Ovary (tissue), 10 donors: ENCODE data around the gene TP53INP2. TPM values are rescaled to one million over a fixed set of nuclear protein-coding genes. Genes with fewer than 3 reads are reported as not detected.
A peak's percentile ranks its signal among the peaks of the same experiment; 100 is the strongest.
"Not testable (repeated sequence)": the region's sequence is repeated elsewhere in the genome, so short reads cannot be mapped to it uniquely, and the experiment has no call there.

ENCODE experiments used
- DNase-seq, 5 donors: peaks; one replicate each; pipeline ENCODE4 v3.0.0-alpha.2; 2019 to 2020
- H3K27ac ChIP-seq, 2 donors: fragments of 200-600 bp; one replicate each; pipeline versions ENCODE4 v1.5.1 to v1.8.0; 2019 to 2022
- H3K27me3 ChIP-seq: fragments of 200-600 bp; one replicate; pipeline ENCODE4 v1.8.0; 2022
- H3K36me3 ChIP-seq: fragments of 200-600 bp; sonication (generic); one replicate; pipeline ENCODE4 v1.5.1; 2019
- H3K4me1 ChIP-seq: one replicate; pipeline ENCODE4 v1.8.1; 2013; ENCODE audit warnings: mild to moderate bottlenecking, moderate library complexity; ENCODE audit not compliant: insufficient read depth
- H3K4me3 ChIP-seq: fragments of 200-600 bp; sonication (generic); one replicate; pipeline ENCODE4 v1.5.1; 2017
- H3K9me3 ChIP-seq, 2 donors: fragments of 200-600 bp in 1 of 2; sonication (generic) in 1 of 2; one replicate each; pipeline versions ENCODE4 v1.5.1 to v1.8.1; 2013 to 2019; ENCODE audit warnings: mild to moderate bottlenecking in 1 of 2, moderate library complexity in 1 of 2
- EP300 ChIP-seq: sonication (generic); formaldehyde crosslinking; IDR thresholded peaks from one replicate; pipeline ENCODE4 v1.6.1; 2017; ENCODE audit warnings: antibody characterized with exemption
- POLR2A ChIP-seq: fragments of 450-650 bp; IDR thresholded peaks from one replicate; pipeline ENCODE4 v1.6.1; 2017; ENCODE audit warnings: antibody characterized with exemption, mild to moderate bottlenecking, moderate library complexity
- WGBS, 3 donors: extraction: QIAGEN DNeasy Blood & Tissue Kit in 1 of 3; methylation state at CpG; one replicate each; pipeline versions ENCODE4 v1.1.5 to v1.1.7; 2013 to 2017; 5-methylcytosine and 5-hydroxymethylcytosine counted together
- intact Hi-C, 4 donors: fragments of 100-400 bp; cut with DNase I; formaldehyde crosslinking; loops; one replicate each; pipeline versions ENCODE4 v1.11.0 to v1.15.1; 2022 to 2023
- long read RNA-seq, 3 donors: library from polyadenylated mRNA in 2 of 3; unstranded in 2 of 3; transcript quantifications; one replicate each; pipeline ENCODE4 v2.0.0 and lab custom pipeline, GENCODE V29; 2021 to 2026
- polyA plus RNA-seq, 2 donors: library from polyadenylated mRNA; stranded (reverse); fragments of 200-250 nt in 1 of 2; fragments of 350-450 nt in 1 of 2; fragmentation: Illumina TruSeq in 1 of 2; extraction: RNeasy Lipid Tissue Mini Kit (QIAGEN cat#74804) in 1 of 2; gene quantifications; one replicate each; pipeline ENCODE4 v1.2.3, GENCODE V29; 2013 to 2014
- total RNA-seq, 7 donors: library from RNA; depleted of rRNA in 2 of 7; stranded (reverse); fragments of >200 nt in 2 of 7; fragmentation: NEBNext Ultra II Directional in 3 of 7; extraction: Animal tissue kit (Norgen Biotek cat#: 25700) in 3 of 7; gene quantifications; one replicate each; pipeline versions ENCODE4 v1.1.0 to v1.2.4, GENCODE V29; 2016 to 2023
- TF ChIP-seq, protein P1 (sequence below), 3 donors: fragments of 450-650 bp in 2 of 3; fragments of 200-600 bp in 1 of 3; IDR thresholded peaks; one replicate each; pipeline versions ENCODE4 v1.5.1 to v1.8.0; 2016 to 2022; ENCODE audit warnings: antibody characterized with exemption in 3 of 3, mild to moderate bottlenecking in 1 of 3
- donor health status: DM: no; HTN: no; CAD: no; lungs with moderate emphysema.
- donor health status: DM: no; HTN: no; CAD: no.
- donor health status: Bipolar disorder and iron deficiency.
- donor health status: DM: yes; HTN: yes; CAD: no.
- donor health status: DM: no; HTN: no; CAD: no.
- donor health status: DM: yes; HTN: yes; CAD: no.

The TP53INP2 gene, protein sequence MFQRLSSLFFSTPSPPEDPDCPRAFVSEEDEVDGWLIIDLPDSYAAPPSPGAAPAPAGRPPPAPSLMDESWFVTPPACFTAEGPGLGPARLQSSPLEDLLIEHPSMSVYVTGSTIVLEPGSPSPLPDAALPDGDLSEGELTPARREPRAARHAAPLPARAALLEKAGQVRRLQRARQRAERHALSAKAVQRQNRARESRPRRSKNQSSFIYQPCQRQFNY
- 10 to 100 TPM in 4 of 7 donors, 1 to 10 TPM in 3; 4.9 to 16.0 (median 13.3) TPM for total RNA-seq
- polyA plus RNA-seq, result 10 to 100 TPM in 1 of 2 donors, 1 to 10 TPM in 1; 6.9 to 50.3 TPM
- long read RNA-seq, donor 1, partial matches to known transcripts, result 0 of 8 reads
- long read RNA-seq, donor 1, other reads (novel, unspliced or antisense), result 8 of 8 reads
- long read RNA-seq, donor 2, result 0 reads
- long read RNA-seq, donor 3, partial matches to known transcripts, result 4 of 24 reads
- long read RNA-seq, donor 3, other reads (novel, unspliced or antisense), result 20 of 24 reads

DNA sequence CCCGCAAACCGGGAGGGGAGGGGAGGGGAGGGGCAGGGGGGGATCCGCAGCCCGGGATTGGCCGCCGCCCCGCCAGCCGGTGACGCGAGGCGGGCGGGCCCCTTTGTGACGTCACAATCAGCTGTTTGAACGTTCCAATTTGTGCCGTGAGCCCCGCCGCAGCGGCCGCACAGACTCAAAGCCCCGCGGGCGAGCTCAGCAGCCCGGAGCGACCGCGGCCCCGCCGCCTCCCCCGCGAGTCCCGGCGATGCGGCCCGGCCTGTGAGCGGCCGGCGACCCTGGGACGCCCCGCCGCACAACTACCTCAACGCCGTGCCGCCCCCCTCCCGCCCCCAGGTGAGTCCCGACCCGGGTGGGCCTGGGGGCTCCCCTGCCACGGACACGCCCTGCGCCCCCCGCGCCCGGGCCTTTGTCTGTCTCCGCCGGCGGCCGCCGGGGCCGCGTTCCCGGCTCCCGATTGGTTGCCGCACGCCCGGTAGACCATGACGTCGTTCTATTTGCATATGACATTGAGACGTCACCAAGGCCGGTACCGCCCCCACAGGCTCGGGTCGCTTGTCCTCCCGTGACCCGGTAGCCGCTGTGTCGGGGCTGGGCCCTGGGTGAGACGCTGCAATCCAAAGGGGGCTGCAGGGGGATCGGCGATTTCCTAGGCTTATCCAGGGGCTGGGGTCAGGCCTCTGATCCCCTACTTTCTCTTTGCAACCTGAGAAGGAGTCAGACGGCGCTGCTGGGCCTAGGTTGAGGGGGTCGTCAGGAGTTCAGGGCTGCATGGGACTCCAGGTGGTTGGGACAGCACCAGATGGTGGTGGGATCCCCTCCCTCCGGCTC is at the start of gene TP53INP2:
TP53INP2 (plus strand) TSS at position 168 of the 831 bp plus-strand sequence. CDS start 4,396 bp downstream, outside the sequence.
- WGBS, 3 donors, result 0 to 1% (median 1%) methylated on average over 21 to 82 of the region's 82 CpGs
- peak; percentile 90 to 95 (median 93) for DNase-seq
- Histone ChIP-seq H3K4me3 (peak within 1 kb of the TSS; percentile 68), H3K36me3 (no peaks in the 10 kb centered on the region), H3K9me3 (no peaks in the 10 kb centered on the region), H3K27me3 (no peaks in the 10 kb centered on the region), H3K27ac (peak within 1 kb of the TSS; percentile 98 to 100), H3K4me1 (peaks cover 3% of the 10 kb centered on the region)
- intact Hi-C loops, result loop anchor here in 3 of 4 donors (2.0 to 10.0 kb wide), 4 partner anchors 146 to 392 kb away; partner anchors contain the start of gene MAP1LC3A (in 1 of the 3)
- peak; percentile 87 for TF ChIP-seq POLR2A
- no peak for TF ChIP-seq EP300
- TF ChIP-seq, protein P1, sequence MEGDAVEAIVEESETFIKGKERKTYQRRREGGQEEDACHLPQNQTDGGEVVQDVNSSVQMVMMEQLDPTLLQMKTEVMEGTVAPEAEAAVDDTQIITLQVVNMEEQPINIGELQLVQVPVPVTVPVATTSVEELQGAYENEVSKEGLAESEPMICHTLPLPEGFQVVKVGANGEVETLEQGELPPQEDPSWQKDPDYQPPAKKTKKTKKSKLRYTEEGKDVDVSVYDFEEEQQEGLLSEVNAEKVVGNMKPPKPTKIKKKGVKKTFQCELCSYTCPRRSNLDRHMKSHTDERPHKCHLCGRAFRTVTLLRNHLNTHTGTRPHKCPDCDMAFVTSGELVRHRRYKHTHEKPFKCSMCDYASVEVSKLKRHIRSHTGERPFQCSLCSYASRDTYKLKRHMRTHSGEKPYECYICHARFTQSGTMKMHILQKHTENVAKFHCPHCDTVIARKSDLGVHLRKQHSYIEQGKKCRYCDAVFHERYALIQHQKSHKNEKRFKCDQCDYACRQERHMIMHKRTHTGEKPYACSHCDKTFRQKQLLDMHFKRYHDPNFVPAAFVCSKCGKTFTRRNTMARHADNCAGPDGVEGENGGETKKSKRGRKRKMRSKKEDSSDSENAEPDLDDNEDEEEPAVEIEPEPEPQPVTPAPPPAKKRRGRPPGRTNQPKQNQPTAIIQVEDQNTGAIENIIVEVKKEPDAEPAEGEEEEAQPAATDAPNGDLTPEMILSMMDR (IDR thresholded peaks at IDR 0.05), result peak in 2 of 3 donors; percentile 4 to 30

DNA sequence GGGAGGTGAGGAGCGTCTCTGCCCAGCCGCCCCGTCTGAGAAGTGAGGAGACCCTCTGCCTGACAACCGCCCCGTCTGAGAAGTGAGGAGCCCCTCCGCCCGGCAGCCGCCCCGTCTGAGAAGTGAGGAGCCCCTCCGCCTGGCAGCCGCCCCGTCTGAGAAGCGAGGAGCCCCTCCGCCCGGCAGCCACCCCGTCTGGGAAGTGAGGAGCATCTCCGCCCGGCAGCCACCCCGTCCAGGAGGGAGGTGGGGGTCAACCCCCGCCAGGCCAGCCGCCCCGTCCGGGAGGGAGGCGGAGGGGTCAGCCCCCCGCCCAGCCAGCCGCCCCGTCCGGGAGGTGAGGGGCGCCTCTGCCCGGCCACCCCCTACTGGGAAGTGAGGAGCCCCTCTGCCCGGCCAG is 45.5 kb upstream of the TP53INP2 start:
- DNase-seq, H3K4me1 ChIP-seq, H3K27ac ChIP-seq, H3K4me3 ChIP-seq, H3K36me3 ChIP-seq, intact Hi-C loops, H3K9me3 ChIP-seq, H3K27me3 ChIP-seq: not testable (repeated sequence)
- WGBS, 3 donors, result 95 to 100% (median 96%) methylated on average over 3 to 31 of the region's 31 CpGs

DNA sequence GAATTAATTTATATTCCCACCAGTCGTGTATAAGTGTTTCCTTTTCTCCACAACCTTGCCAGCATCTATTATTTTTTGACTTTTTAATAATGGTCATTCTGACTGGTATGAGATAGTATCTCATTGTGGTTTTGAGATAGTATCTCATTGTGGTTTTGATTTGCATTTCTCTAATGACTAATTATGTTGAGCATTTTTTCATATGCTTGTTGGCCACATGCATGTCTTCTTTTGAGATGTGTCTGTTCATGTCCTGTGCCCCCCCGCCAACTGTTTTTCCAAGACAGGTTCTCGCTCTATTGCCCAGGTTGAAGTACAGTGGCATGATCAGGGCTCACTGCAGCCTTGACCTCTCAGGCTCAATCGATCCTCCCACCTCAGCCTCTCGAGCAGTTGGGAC is 42.3 kb upstream of the TP53INP2 start:
- intact Hi-C loops, H3K4me1 ChIP-seq, H3K36me3 ChIP-seq, DNase-seq, H3K4me3 ChIP-seq, H3K9me3 ChIP-seq, H3K27me3 ChIP-seq, H3K27ac ChIP-seq: not testable (repeated sequence)
- 87 to 91% (median 90%) methylated on average over 5 of the region's 5 CpGs for whole genome bisulfite sequencing, 3 donors

DNA sequence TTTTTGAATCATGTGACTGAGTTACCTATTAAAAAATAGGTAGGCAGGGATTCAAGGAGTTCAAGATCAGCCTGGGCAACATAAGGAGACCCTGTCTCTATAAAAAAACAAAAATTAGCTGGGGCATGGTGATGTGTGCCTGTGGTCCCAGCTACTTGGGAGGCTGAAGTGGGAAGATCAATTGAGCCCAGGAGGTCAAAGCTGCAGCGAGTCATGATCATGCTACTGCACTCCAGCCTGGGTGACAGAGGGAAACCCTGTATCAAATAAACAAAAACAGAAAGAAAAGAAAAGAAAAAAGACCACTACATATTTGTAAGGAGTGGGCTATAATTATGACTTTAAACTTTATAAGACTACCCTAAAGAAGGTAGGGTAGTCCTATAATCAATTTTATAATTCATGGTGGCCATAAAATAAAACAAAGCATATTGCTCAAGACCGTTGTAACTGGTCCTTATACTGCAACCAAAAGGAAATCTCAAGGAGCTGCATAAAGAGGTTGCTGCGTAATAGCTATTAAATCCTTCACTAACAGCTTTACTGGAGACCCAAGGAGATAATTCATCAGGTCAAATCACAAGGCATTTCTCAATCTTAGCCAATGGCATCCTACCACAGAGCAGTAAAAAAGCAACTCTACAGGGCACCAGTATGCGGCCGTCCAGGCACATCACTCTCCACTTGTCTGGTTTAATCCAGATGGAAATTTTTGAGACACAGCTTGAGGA is 40.8 kb upstream of the TP53INP2 start:
- WGBS, 3 donors, result 90 to 93% (median 92%) methylated on average over 5 of the region's 5 CpGs
- H3K27ac ChIP-seq, result no peak overlapping the region
- no peaks in the 10 kb centered on the region for H3K27me3 ChIP-seq
- no peak overlapping the region for H3K4me3 ChIP-seq
- no peaks in the 10 kb centered on the region for H3K4me1 ChIP-seq
- no peak for TF ChIP-seq EP300
- no peak for DNase-seq
- no peaks in the 10 kb centered on the region for H3K9me3 ChIP-seq
- H3K36me3 ChIP-seq, result no peaks in the 10 kb centered on the region
- intact Hi-C loops, result no loop called here

DNA sequence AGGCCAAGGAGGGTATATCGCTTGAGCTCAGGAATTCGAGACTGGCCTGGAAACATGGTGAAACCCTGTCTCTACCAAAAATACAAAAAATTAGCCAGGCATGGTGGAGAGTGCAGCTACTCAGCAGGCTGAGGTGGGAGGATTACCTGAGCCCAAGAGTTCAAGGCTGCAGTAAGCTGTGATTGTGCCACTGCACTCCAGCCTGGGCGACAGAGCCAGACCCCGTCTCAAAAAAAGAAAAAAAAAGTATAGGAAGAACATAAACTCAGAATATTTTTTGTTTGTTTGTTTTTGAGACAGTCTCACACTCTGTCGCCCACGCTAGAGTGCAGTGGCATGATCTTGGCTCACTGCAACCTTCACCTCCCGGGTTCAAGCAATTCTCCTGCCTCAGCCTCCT is 39.4 kb upstream of the TP53INP2 start:
- H3K9me3 ChIP-seq, intact Hi-C loops, H3K4me3 ChIP-seq, H3K4me1 ChIP-seq, H3K27me3 ChIP-seq, H3K36me3 ChIP-seq, H3K27ac ChIP-seq, DNase-seq: not testable (repeated sequence)
- 96% methylated on average over 7 of the region's 7 CpGs for WGBS, 3 donors

DNA sequence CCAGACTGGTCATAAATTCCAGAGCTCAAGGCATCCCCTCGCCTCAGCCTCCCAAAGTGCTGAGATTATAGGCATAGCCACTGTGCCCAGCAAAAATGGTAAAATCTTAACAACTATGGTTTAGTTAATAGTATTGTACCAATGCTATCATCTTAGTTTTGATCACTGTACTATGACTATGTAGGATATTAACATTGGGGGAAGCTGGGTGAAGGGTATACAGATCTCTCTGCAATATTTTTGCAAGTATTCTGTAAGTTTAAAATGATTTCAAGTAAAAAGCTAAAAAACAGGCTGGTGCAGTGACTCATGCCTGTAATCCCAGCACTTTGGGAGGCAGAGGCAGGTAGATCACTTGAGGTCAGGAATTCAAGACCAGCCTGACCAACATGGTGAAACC is 35.0 kb upstream of the TP53INP2 start:
- TF ChIP-seq POLR2A, result no peak
- TF ChIP-seq, protein P1 (IDR thresholded peaks at IDR 0.05), result no peak
- TF ChIP-seq EP300, result no peak
- Histone ChIP-seq H3K27ac (no peak overlapping the region), H3K9me3 (no peaks in the 10 kb centered on the region), H3K27me3 (no peaks in the 10 kb centered on the region), H3K36me3 (no peaks in the 10 kb centered on the region), H3K4me1 (no peaks in the 10 kb centered on the region), H3K4me3 (no peak overlapping the region)
- no peak for DNase-seq
- intact Hi-C loops, result no loop called here
- WGBS, 3 donors, result 96 to 100% (median 100%) methylated on average over 1 of the region's 1 CpG
